ENCODE measurements around the gene TSPOAP1. TPM values are rescaled to one million over a fixed set of nuclear protein-coding genes. Genes with fewer than 3 reads are reported as not detected.

Gene TSPOAP1
- total and polyA plus RNA-seq, 2 of the 13 experiments (the other 11 are each of a cell fraction or from before 2014, with no cell fraction given): not detected

GRCh38 chr17:58364270-58364942 is 35.8 kb upstream of the TSPOAP1 start (continued):
- TF ChIP-seq, protein P1, sequence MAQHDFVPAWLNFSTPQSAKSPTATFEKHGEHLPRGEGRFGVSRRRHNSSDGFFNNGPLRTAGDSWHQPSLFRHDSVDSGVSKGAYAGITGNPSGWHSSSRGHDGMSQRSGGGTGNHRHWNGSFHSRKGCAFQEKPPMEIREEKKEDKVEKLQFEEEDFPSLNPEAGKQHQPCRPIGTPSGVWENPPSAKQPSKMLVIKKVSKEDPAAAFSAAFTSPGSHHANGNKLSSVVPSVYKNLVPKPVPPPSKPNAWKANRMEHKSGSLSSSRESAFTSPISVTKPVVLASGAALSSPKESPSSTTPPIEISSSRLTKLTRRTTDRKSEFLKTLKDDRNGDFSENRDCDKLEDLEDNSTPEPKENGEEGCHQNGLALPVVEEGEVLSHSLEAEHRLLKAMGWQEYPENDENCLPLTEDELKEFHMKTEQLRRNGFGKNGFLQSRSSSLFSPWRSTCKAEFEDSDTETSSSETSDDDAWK (CRISPR knock-in tag; IDR thresholded peaks at IDR 0.05): no peak
- no peak for TF ChIP-seq ZBTB14 (CRISPR knock-in tag; IDR thresholded peaks at IDR 0.05)
- no peak for TF ChIP-seq LBX2 (CRISPR knock-in tag; IDR thresholded peaks at IDR 0.05; ENCODE audit: borderline replicate concordance)
- peak; percentile 61 for TF ChIP-seq SALL1 (CRISPR knock-in tag; IDR thresholded peaks at IDR 0.05)
- TF ChIP-seq GATAD2A (CRISPR knock-in tag; IDR thresholded peaks at IDR 0.05): peak; percentile 78
- peak; percentile 84 for TF ChIP-seq REPIN1 (CRISPR knock-in tag; IDR thresholded peaks at IDR 0.05; ENCODE audit: borderline replicate concordance, low read depth)
- peak; percentile 50 for TF ChIP-seq HNRNPH1 (optimal IDR thresholded peaks at IDR 0.05; ENCODE audit: low read depth, low read length)
- TF ChIP-seq SIN3A (IDR thresholded peaks at IDR 0.05; ENCODE audit: borderline replicate concordance, low read depth, low read length): 0 out of 2 replicates have a peak, but pooled peaks have one; percentile 60
- no peak for TF ChIP-seq PRPF4 (IDR thresholded peaks at IDR 0.05; ENCODE audit: low read depth, low read length, poor library complexity, severe bottlenecking)
- no peak for TF ChIP-seq CHCHD3 (CRISPR knock-in tag; IDR thresholded peaks at IDR 0.05)
- no peak for TF ChIP-seq MXD1 (CRISPR knock-in tag; IDR thresholded peaks at IDR 0.05)
- peak; percentile 63 for TF ChIP-seq ZSCAN25 (CRISPR knock-in tag; IDR thresholded peaks at IDR 0.05)
- peak; percentile 74 for TF ChIP-seq ZNF331 (CRISPR knock-in tag; IDR thresholded peaks at IDR 0.05)
- TF ChIP-seq ZNF24 (IDR thresholded peaks at IDR 0.05): no peak
- TF ChIP-seq POLR2G (IDR thresholded peaks at IDR 0.05; ENCODE audit: low read depth, low read length): peak; percentile 36; the same call in 1 of the 2 replicates
- no peak; the same call in 1 of the 2 replicates for TF ChIP-seq NFIC (IDR thresholded peaks at IDR 0.05; ENCODE audit: low read length)
- peak; percentile 15; the same call in 1 of the 2 replicates for TF ChIP-seq ZNF317 (CRISPR knock-in tag; IDR thresholded peaks at IDR 0.05)
- TF ChIP-seq, protein P2, sequence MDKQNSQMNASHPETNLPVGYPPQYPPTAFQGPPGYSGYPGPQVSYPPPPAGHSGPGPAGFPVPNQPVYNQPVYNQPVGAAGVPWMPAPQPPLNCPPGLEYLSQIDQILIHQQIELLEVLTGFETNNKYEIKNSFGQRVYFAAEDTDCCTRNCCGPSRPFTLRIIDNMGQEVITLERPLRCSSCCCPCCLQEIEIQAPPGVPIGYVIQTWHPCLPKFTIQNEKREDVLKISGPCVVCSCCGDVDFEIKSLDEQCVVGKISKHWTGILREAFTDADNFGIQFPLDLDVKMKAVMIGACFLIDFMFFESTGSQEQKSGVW (CRISPR knock-in tag; IDR thresholded peaks at IDR 0.05; ENCODE audit: borderline replicate concordance): no peak
- TF ChIP-seq HOXA7 (CRISPR knock-in tag; IDR thresholded peaks at IDR 0.05): no peak
- TF ChIP-seq KMT2A (CRISPR knock-in tag; IDR thresholded peaks at IDR 0.05): peak; percentile 51; the same call in 1 of the 2 replicates
- no peak for TF ChIP-seq ZIK1 (CRISPR knock-in tag; IDR thresholded peaks at IDR 0.05; ENCODE audit: borderline replicate concordance, low read depth)
- TF ChIP-seq THYN1 (CRISPR knock-in tag; IDR thresholded peaks at IDR 0.05; ENCODE audit: borderline replicate concordance, low read depth): peak; percentile 91; the same call in 1 of the 2 replicates

All from HepG2 (cell line).